Fibroblast of skin of abdomen (primary cell): Measurements from ENCODE around the gene PRRC1. TPM values are rescaled to one million over a fixed set of nuclear protein-coding genes. Genes with fewer than 3 reads are reported as not detected.
"Not testable (repeated sequence)": the region's sequence is repeated elsewhere in the genome, so short reads cannot be mapped to it uniquely, and the experiment has no call there.

Experiments
- DNase-seq: peaks from one replicate; pipeline ENCODE4 v3.0.0-alpha.2; 2013
- polyA plus RNA-seq, 2 experiments: library from polyadenylated mRNA; unstranded; fragments of 120-200 nt; gene quantifications; one replicate each; pipeline ENCODE4 v1.2.1, GENCODE V29; 2013; ENCODE audit not compliant: insufficient read length in 2 of 2

The PRRC1 gene
- 67.9 TPM for polyA plus RNA-seq (2013, experiment 1 of 2; ENCODE audit: insufficient read length)
- polyA plus RNA-seq (2013, experiment 2 of 2; ENCODE audit: insufficient read length), result 68.0 TPM

DNA sequence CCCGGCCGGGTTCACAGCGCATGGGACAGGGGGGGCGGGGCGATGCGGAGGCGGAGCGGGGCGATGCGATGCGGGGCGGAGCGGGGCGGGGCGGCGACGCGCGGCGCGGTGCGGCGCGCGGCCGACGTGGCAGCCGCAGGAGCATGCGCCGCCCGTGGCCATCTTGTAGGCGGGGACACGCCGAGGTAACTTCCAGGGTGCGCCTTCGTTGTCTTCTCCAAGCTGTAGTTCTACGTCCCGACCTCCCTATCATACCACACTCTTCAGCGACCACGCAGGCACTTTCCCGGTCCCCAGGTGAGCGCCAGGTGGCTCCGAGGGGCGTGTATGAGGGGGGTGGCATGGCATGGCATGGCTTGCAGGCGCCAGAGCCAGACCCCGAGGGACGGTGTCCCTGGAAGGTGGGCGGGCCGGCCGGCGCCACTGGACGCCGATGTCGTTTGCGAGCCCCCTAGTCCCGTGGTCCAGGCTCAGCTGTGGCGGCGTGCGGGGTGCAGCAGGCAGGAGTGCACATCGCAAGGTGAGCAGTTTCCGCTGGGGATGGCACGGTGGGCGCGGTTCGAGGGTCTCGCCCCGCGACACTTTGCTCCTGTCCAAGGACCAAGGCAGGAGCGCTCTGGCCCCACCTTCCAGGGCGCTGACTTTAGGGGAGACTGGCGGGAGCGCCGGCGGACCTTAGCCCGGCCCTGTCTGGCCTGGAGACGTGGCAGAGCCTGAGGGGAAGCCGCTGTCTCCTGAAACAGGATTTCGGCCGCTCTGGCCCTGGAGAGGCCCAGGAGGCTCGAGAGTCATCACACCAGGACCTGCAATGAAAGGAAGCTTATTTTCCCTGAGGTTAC, at the start of gene PRRC1:
Gene PRRC1 (plus strand): TSS at position 161 of the 839 bp plus-strand sequence. CDS start 5,840 bp downstream, outside the sequence.
- peak; percentile 87 for DNase-seq

DNA sequence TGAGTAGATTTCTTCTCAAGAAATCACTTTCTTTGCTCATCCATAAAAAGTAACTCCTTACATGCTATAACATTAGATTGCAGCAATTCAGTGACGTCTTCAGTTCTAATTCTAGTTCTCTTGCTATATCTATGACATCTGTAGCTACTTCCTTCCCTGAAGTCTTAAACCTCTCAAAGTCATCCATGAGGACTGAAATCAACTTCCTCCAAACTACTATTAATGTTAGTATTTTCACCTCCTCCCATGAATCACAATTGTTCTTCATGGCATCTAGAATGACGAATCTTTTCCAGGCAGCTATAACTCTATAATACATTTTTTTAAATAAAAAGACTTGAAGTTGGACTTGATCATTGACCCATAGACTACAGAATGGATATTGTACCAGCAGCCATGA, 46.2 kb upstream of the PRRC1 start:
- no peak for DNase-seq

DNA sequence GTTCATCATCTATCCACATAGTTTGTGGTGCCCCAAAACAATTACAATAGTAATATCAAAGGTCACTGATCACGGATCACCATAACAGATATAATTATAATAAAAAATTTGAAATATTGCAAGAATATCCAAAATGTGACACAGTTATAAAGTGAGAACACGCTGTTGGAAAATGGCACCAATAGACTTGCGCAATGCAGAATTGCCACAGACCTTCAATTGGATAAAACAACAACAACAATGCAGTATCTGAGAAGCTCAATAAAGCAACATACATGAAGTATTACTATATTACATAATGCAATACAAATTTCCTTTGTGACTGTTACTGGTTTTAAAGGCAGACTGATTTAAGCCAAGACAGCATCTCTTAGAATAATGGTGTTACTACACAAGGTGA, 44.7 kb upstream of the PRRC1 start:
- no peak for DNase-seq

DNA sequence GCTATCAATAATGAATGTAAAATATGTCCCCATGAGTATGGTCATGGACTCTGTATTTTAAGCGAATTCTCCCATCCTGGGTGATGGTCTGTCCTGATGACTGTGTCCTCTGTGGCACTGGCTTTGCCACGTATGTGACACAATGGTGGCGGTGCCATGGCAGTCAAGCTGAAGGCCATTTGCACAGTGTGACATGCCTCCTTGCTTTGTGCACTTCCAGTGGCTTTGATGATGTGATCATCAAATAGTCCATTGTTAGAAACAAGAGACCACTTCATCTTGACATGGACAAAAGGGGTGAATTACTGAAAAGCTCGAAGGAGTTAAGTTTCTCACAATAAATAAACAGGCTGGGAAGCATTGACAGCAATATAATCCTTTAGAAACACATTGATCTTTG, 31.0 kb upstream of the PRRC1 start:
- DNase-seq, result no peak

DNA sequence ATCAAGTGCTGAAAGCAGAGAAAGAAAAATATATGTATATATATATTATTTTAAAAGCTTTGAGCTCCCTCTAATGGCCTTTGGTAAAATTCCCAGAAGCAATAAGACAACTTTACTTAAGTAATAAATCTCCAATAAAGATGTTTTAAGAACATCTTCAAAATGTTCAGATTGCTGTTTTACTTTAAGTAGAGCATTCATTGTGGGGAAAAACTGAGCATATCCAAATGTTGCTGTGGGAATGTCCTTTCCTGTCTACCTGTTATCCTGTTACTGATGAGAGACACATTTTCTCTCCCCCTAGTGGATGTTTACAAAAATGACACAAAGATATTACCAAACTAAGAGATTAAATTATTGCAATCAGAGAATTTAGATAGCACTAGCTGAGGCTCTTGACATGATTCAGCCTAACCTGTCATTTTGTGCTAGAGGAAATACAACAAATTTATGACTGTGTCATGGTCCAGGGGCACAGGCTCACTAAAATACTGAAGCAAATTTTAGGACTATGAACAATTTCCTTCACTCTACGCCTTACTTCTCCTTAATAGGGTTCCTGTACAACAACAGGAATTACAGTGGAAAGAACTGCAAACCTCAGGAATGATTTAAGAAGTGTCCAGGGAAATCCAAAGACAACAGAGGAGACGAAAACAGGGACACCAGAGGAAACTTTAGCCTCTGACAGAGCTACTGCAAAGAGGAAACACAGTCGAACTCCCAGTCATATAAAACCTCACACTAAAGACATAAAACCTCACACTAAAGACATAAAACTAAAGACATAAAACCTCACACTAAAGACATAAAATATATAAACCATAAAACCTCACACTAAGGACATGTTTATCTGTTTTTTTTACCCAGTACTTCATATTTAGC, 24.3 kb upstream of the PRRC1 start:
- DNase-seq, result peak; percentile 35

DNA sequence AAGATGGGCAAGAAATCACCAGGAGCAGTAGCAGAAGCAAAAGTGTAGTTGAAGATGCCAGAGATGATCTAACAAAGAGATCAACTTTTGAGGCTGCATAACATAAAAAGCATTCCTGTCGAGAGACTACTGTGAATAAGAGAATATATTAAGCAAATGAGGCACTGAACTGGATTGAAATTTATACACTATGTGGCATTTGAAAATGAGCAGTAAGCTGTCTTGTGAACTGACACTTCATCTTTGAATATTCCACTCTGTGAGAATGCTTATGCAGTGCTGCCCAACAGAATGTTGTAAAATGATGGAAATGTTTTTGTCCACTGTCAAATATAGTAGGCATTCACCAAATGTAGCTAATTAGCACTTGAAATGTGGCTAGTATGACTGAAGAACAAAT, 18.9 kb upstream of the PRRC1 start:
- no peak for DNase-seq

DNA sequence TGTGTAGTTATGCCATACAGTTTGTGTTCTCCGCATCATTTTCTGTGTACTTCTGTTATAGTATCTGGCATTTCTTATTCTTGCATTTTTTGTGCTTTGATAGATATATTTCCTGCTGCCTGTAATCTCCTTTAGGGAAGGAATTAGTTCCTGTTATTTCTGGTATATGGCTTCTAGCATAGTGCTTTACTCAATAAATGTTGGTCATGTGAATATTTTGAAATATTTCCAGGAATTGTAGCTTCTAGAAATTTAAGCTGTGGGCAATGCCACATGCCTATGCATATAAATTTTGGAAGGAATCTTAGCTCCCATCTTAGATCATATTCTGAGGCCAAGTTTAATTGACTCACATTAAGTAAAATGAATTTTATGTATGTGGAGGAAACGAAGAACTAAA, 11.5 kb upstream of the PRRC1 start:
- no peak for DNase-seq

DNA sequence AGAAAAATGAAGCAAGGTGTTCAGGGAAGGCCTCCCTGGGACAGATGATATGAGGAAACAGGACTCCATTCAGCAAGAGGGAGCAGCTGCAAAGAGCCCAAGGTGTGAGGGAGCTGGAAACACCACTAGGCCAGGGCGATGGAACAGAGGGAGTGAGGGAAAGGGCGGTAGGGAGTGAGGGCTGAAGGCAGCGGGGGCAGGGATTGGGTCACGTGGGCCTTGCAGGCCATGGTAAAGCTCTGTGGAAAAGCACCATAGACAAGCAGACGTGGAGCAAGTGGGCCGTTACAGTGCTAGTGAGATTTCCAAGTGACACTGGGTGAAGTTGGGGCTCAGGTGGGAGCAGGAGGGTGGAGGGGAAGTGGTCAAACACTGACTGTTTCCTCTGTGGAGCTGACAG, 10.8 kb upstream of the PRRC1 start:
- no peak for DNase-seq

DNA sequence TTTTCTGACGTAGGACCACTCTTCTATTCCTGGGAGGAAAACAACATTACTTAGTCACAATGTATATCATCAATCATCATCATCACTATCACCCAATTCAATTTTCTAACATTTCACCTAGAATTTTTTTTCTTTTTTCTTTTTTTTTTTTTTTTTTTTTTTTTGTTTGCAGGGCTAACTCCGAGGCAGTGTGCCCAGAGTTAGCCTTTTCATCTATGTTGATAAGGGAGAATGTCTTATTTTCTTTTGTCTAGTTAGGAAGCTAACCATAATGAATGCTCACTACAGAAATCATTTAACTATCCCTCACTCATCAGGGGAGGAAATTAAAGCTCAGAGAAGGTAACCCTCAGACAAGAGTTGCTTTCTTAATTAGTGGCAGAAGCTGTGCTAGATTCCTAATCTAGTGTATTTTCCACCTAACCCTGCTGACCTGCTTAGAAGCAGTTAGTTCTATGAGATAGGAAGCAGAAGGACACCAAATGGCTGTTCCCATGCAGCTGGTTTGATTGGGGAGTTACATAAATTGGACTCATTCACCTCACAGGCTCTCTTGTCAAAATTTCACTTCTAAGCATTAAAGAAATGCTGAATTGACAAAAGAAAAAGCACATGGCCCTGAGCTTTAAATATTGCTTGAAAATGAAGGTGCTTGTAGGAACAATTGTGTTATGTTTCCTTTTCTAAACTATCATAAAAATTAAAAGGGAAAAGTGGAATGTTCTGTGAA, 8.6 kb upstream of the PRRC1 start:
- no peak for DNase-seq

DNA sequence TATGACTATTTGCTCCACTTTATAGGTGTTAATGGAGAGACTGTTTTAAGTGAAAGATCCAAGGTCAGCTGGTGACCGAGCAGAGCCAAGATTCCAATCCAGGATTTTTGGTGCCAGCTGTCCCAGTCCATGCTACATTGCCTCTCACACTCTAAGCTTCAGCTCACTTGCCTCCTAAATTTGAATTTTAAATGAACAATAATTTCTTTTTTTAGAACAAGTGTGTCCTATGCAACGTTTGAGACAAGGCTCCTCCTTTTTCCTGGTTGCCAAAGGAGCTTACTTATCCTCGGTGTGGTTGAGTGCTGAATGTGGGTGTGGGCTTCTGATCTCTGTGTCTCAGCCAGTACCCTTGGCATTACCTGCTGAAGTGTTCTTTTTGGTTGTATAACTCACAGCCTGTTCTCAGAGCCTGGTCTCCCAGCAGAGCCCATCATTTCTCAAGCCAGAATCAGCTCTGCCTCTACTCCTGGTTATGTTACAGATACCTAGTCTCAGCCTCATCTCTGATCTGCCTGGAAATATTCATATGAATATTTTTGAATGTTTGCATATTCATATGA, 4.0 kb upstream of the PRRC1 start:
- DNase-seq, result no peak

DNA sequence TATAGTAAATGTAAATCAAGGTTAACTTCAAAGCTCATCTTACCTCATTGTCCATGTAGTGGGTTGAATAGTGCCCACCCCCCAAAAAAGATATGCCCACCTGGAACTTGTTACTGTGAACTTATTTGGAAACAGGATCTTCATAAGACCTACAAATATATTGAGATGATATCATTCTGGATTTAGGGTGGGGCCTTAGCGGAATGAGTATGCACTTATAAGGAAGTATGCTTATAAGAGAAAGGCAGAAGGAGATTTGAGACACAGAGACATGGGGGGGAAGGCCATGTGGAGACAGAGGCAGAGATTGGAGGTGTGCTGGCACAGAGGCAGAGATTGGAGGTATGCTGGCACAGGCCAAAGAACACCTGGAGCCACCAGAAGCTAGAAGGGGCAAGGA, 2.6 kb upstream of the PRRC1 start:
- DNase-seq, result no peak

DNA sequence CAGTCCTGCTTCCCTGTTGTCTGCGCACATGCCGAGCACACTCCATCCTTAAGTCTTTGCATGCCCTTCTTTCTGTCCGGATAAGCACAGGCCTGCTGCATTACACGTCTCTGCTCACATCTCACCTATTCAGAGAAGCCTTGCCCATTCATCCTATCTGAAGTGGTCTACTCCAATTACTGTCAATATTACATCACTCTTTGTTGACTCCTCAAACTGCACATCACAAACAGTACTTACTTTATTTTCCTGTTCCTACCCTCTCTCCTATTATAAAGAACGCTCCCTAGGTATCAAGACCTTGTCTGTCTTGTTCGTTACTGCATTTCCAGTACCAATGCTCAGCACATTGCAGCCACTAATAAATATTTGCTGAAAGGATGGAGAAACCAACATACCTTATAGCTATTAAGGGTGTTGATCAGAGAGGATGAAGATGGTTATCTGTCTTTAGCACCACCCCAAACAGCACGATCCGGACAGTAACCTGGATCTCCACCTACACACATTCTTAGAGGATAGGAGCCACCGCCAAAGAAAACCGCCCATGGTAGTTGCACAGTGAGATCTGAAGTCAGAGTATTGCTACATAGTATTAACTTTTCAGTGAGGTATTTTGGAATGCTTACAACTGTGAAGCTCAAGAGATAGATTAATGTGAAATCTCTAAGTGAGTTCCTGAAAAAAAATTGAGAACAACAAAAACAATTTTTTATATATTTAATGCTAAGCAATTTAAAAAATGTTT, 1.6 kb upstream of the PRRC1 start:
- no peak for DNase-seq

DNA sequence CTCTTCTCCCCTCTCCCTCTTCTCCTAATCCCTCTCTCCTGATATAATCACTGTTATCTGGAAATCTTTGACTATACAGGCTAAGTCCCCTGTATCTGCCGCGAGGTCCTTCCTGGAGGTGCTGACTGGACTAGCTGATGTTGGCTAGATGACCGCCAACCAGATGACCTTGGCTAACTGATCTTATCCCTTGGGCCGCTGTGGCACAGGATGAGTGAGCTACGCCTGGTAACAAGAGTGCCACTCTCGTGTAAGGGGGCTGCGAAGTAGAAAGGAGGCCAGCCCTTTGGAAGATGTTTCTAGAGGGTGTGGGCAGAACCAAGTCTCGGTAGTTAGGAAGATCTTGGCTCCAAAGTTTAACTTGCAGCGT, 345 bp upstream of the PRRC1 start:
- no peak for DNase-seq

DNA sequence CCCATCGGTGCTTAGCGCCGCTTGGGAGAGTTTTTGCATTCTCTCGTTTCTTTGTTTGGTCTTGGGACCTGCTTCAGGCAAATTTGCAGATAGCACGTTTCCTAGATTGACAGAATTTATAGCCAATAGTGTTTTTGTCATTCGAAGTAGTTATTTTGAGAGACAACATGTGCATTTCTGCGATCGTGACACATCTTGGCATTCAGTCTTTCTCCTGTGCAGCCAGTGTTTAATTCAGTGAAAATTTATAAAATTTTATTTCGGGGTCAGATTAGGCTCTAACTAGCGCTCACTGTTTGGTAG, 830 bp downstream of the PRRC1 start:
- no peak for DNase-seq

DNA sequence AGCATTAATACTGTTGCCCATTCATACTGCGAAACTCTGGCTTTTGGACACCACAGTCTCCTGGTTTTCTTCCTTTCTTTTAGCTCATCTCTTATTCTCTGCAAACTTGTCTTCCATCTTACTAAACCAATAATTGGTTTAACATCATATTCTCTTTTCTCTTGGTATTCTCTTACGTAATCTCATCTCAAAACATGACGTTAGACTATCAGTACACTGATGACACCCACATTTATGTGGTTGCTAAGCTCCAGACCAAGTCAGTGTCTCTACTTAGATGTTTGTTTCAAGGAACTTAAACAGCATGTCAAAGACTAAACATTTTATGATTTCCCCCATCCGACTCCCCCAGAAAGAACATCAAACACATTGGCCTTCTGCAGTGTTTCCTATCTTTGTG, 2.1 kb downstream of the PRRC1 start:
- DNase-seq, result no peak

DNA sequence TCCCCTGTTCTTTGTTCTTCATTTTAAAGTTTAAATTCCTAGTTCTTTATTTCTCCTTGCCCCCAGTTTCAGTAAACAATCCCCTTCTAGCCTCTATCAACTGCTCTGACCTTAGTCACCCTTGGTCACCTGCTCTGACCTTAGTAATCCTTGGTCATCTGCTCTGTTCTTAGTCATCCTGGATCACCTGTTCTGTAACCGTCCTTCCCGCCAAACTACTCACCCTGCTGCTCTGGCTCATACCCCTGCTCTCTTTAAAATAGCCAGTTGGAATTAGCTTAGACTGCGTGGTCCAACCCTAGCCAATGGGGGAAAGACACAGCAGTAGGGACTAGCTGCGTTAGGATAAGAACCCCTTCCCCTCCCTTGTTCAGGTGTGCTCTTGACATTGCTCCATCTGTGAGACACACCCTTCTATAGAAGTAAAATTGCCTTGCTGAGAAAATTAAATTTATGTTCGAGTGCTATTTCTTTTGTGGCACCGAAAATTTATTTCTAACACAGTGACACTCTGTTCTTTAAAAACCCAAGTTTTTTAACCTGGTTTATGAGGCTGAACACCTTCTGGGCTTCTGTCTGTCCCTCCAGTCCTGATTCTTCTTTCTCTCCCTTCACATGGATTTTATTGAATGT, 3.8 kb downstream of the PRRC1 start:
- no peak for DNase-seq

DNA sequence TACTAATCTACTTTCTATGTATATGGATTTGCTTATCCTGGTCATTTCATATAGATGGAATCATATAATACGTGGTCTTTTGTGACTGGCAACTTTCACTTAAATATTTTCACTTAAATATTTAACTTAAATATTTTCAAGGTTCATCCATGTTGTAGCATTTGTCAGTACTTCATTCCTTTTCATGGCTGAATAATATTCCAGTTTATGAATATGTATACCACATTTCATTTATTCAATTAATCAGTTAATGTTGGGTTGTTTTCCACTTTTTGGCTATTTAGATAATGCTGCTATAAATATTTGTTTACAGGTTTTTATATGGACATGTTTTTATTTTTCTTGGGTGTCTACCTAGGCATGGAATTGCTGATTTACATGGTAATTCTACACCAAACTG, 7.7 kb downstream of the PRRC1 start:
- DNase-seq, result no peak

DNA sequence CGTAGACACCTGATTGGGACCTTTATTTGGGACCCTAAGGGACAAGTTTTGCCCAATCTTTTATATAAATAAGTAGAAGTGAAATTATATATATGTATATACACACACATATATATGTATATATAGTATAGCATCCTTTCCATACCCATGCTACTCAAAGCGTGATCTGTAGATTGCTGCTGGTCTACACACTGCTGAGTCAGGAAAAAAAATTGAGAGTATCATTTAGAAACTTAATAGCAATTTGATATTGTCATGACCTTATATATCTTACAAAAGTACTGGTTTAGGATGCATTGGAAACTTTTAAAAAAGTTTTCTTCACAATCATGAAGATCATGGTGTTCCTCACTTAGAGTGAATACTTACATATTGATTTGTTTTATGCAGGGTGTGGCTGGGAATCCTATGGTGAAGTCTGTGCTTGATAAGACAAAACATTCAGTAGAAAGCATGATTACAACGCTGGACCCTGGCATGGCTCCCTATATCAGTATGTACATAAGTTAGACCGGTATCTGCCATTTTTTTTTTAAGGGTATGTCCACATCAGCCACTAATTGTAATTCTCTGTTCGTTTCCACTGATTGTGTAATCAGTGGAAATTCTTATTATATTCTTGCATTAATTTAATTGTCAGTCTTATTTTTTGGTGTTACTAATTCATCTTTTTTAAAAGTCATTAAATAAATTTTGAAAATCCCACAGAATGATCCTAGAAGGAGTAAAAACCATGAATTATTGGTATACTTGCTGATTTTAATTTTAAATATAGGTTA, 12.7 kb downstream of the PRRC1 start:
- DNase-seq, result no peak

DNA sequence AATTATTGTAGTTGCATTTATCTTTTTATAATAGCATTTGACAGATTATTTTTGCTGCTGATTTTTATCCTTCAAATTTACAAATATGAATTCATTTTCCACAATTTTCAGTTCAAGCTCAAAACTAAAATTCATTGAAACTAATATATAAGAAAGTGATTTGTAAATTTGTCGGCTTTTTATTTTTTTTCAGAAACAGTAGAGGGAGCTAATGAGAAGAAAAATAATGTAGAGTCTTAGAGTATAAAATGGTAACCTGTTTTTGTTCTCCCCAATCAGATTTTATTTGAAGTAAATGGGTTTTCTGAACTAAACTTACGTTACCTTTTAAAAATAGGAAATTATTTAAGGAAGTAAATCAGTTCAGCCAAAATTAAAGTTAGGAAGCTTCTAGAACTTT, 19.2 kb downstream of the PRRC1 start:
- DNase-seq, result no peak

DNA sequence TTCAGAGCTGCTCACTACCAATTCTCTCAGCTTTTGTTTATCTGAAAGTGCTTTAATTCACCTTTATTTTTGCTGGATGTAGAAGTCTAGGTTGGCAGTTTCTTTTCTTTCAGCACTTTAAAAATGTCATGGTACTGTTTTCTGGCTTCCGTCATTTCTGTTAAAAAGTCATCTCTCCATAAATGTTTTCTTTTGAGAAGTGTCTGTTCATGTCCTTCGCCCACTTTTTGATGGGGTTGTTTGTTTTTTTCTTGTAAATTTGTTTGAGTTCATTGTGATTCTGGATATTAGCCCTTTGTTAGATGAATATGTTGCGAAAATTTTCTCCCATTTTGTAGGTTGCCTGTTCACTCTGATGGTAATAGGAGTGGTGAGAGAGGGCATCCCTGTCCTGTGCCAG, 23.1 kb downstream of the PRRC1 start:
- DNase-seq, result not testable (repeated sequence)

DNA sequence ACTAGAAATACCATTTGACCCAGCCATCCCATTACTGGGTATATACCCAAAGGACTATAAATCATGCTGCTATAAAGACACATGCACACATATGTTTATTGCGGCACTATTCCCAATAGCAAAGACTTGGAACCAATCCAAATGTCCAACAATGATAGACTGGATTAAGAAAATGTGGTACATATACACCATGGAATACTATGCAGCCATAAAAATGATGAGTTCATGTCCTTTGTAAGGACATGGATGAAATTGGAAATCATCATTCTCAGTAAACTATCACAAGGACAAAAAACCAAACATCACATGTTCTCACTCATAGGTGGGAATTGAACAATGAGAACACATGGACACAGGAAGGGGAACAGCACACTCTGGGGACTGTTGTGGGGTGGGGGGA, 27.8 kb downstream of the PRRC1 start:
- DNase-seq, result not testable (repeated sequence)
